A673 (cell line): ENCODE results near the gene CELF5. TPM values are rescaled to one million over a fixed set of nuclear protein-coding genes. Genes with fewer than 3 reads are reported as not detected.

Source experiments
- BruUV-seq: library from RNA; stranded (reverse); fragments of 400-500 nt; replicated peaks from 2 replicates; lab custom pipeline; 2021; lab: Mats Ljungman, UMichigan
- CTCF ChIA-PET: fragments of 300-600 bp; sonication (Branson Sonifier 250); formaldehyde crosslinking; loops from one replicate; lab custom pipeline; 2022; ENCODE audit warnings: antibody characterized with exemption; lab: Charles Lee
- POLR2A ChIA-PET: fragments of 300-600 bp; sonication (Branson Sonifier 250); formaldehyde crosslinking; loops from one replicate; lab custom pipeline; 2022; ENCODE audit warnings: antibody characterized with exemption; ENCODE audit not compliant: low non-redundant PET; lab: Charles Lee
- DNase-seq: peaks from one replicate; pipeline ENCODE4 v3.0.0-alpha.2; 2015; ENCODE audit warnings: low spot score
- H3K27ac ChIP-seq: fragments of 200-600 bp; sonication (generic); 2 replicates; pipeline ENCODE4 v1.5.1; 2016; ENCODE audit warnings: mixed run types, low read depth, mild to moderate bottlenecking, mixed read lengths, antibody characterized with exemption, low read length; ENCODE audit not compliant: poor library complexity, severe bottlenecking
- H3K27me3 ChIP-seq: fragments of 200-600 bp; sonication (generic); replicated peaks from 2 replicates; pipeline ENCODE4 v1.6.1; 2017; ENCODE audit warnings: mixed run types, low read depth, mild to moderate bottlenecking, mixed read lengths, antibody characterized with exemption, low read length; ENCODE audit not compliant: insufficient read depth, poor library complexity
- H3K36me3 ChIP-seq: fragments of 200-600 bp; sonication (generic); 2 replicates; pipeline ENCODE4 v1.6.1; 2016; ENCODE audit warnings: mixed run types, mild to moderate bottlenecking, mixed read lengths, antibody characterized with exemption, low read length; ENCODE audit not compliant: insufficient read depth, poor library complexity, severe bottlenecking
- H3K4me1 ChIP-seq: fragments of 200-600 bp; sonication (generic); 2 replicates; pipeline ENCODE4 v1.6.1; 2017; ENCODE audit warnings: mixed run types, mild to moderate bottlenecking, mixed read lengths, antibody characterized with exemption, low read length; ENCODE audit not compliant: insufficient read depth, poor library complexity, severe bottlenecking
- H3K4me3 ChIP-seq: fragments of 200-600 bp; sonication (generic); 2 replicates; pipeline ENCODE4 v1.5.1; 2016; ENCODE audit warnings: low read depth, mixed run types, mild to moderate bottlenecking, mixed read lengths, low read length; ENCODE audit not compliant: poor library complexity, severe bottlenecking
- H3K9me3 ChIP-seq: fragments of 200-600 bp; sonication (generic); 2 replicates; pipeline ENCODE4 v1.6.1; 2016; ENCODE audit warnings: mixed run types, low read depth, mild to moderate bottlenecking, mixed read lengths, antibody characterized with exemption, low read length; ENCODE audit not compliant: poor library complexity, severe bottlenecking
- EZH2 ChIP-seq: fragments of 200-600 bp; sonication (generic); IDR thresholded peaks from 2 replicates; pipeline ENCODE4 v1.6.1; 2017; ENCODE audit warnings: borderline replicate concordance, low read depth, mild to moderate bottlenecking, mixed read lengths, antibody characterized with exemption, low read length; ENCODE audit not compliant: poor library complexity, severe bottlenecking
- intact Hi-C: fragments of 100-400 bp; cut with micrococcal nuclease; formaldehyde crosslinking; loops from one replicate; pipeline ENCODE4 v1.10.0; 2022; ENCODE audit not compliant: unreplicated experiment
- total RNA-seq: library from RNA; stranded (reverse); gene quantifications from 2 replicates; pipeline ENCODE4 v1.2.3, GENCODE V29; 2021
- TF ChIP-seq, protein P1 (sequence below): fragments of 300-800, 200-600 bp; sonication (generic); conservative IDR thresholded peaks from 2 replicates; pipeline ENCODE4 v1.5.1; 2017; ENCODE audit warnings: low read depth, mild to moderate bottlenecking, antibody characterized with exemption, low read length, moderate library complexity, mixed read lengths

CELF5 gene
- total RNA-seq, 1 experiment from 2014 or later = 3.7 TPM

DNA sequence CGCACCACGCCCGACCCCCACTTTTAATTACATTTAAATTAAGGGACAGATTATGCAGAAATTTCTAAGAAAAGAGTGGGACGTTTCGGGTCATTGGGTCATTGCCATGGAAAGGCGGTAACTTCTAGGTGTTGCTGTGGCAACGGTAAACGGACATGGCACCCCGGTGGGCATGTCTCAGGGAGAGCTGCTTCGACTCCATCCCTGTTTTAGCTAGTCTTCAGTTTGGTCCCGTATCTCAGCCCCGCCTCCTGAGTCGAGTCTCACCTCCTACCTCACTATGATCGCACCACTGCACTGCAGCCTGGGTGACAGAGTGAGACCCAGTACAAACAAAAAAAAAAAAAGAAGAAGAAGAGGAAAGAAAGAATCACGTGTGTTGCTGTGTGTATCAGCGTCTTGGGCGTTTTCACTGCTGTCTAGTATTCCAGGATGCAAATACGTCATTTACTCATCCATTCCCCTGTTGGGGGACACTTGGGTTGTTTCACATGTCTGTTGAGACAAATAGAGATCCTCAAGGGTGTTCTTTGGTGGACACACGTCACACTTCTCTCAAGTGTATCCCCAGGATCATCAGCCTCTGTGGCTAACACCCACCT is 41.7 kb downstream of the CELF5 start:
- no peak overlapping the region for H3K4me3 ChIP-seq
- H3K36me3 ChIP-seq = no peaks in the 10 kb centered on the region
- TF ChIP-seq EZH2 = no peak
- TF ChIP-seq, protein P1, sequence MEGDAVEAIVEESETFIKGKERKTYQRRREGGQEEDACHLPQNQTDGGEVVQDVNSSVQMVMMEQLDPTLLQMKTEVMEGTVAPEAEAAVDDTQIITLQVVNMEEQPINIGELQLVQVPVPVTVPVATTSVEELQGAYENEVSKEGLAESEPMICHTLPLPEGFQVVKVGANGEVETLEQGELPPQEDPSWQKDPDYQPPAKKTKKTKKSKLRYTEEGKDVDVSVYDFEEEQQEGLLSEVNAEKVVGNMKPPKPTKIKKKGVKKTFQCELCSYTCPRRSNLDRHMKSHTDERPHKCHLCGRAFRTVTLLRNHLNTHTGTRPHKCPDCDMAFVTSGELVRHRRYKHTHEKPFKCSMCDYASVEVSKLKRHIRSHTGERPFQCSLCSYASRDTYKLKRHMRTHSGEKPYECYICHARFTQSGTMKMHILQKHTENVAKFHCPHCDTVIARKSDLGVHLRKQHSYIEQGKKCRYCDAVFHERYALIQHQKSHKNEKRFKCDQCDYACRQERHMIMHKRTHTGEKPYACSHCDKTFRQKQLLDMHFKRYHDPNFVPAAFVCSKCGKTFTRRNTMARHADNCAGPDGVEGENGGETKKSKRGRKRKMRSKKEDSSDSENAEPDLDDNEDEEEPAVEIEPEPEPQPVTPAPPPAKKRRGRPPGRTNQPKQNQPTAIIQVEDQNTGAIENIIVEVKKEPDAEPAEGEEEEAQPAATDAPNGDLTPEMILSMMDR = no peak
- peaks cover 17% of the 10 kb centered on the region for H3K27me3 ChIP-seq
- CTCF ChIA-PET = interaction anchor here (0.7 kb wide), 1 partner anchor 13 kb away, joined by 4 read pairs; no protein-coding TSS in a partner anchor
- no TSS peak for BruUV-seq
- intact Hi-C loops = no loop called here
- H3K9me3 ChIP-seq = no peaks in the 10 kb centered on the region
- POLR2A ChIA-PET = interaction anchor here (0.6 kb wide), 1 partner anchor 9 kb away, joined by 5 read pairs; no protein-coding TSS in a partner anchor
- peaks cover 15% of the 10 kb centered on the region for H3K4me1 ChIP-seq
- no peak overlapping the region for H3K27ac ChIP-seq
- no peak for DNase-seq

DNA sequence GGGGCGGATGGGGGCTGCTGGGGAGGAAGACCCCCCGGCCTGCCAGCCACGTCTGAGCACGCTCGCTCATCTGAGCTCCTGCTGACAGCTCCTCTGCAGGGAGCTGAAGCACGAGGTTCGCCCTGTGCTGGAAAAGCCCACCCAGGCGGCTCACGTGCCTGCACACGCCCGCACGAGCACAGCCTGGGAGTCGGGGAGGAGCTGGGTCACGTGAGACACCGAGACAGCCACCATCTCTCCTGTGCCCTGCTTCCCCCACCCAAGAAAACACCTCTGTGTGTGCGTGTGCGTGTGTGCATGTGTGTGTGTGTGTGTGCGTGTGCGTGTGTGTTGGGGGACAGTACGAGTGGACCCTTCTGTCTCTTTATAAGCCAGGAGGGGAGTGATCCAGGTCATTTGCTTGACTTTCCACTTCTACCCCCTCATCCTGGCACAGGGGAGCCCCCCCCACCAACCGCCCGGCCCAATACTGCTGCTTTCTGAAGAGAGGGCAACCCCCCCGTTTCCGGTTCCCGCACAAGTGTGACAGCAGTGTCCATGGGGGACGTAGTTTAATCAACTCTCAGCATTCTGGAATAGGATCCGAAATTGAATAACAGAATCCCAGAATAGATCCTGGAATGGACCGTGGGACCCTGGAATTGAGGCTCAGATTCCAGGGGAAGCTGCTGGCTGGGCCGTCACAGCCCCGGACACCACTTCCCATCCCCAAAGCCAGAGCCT is 42.5 kb downstream of the CELF5 start:
- intact Hi-C loops = no loop called here
- POLR2A ChIA-PET = interaction anchor here (0.6 kb wide), 1 partner anchor 9 kb away, joined by 5 read pairs; no protein-coding TSS in a partner anchor
- TF ChIP-seq EZH2 = no peak
- TF ChIP-seq, protein P1 = no peak
- H3K4me1 ChIP-seq = peaks cover 15% of the 10 kb centered on the region
- no peaks in the 10 kb centered on the region for H3K9me3 ChIP-seq
- no peak overlapping the region for H3K27ac ChIP-seq
- no peaks in the 10 kb centered on the region for H3K36me3 ChIP-seq
- BruUV-seq = no TSS peak
- H3K4me3 ChIP-seq = peak overlapping the region; percentile 6
- CTCF ChIA-PET = interaction anchor here (0.7 kb wide), 2 partner anchors 9 to 18 kb away, joined by 3 to 4 read pairs; no protein-coding TSS in a partner anchor
- peak; percentile 78 for DNase-seq
- peaks cover 17% of the 10 kb centered on the region for H3K27me3 ChIP-seq

DNA sequence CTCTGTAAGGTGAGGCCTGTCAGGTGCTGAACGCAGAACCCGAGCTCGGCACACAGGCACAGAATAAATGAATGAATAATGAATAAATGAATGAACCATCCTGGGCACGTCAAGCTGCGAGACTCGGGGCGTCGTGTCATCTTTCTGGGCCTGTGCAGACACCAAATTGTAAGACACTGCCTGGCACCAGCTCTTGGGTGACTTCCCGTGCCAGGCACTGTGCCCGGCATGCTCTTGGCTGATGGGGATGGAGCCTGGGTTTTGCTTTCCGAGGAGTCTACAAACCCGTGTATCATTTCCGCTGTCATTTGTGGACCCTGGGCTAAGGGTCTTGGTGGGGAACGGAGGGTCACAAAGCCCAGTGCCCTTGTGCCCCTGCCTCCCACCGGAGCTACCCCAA is 43.9 kb downstream of the CELF5 start:
- DNase-seq = no peak
- CTCF ChIA-PET = no interaction called here
- intact Hi-C loops = no loop called here
- POLR2A ChIA-PET = no interaction called here
- Histone ChIP-seq H3K27me3 (peaks cover 17% of the 10 kb centered on the region), H3K27ac (no peak overlapping the region), H3K36me3 (no peaks in the 10 kb centered on the region), H3K4me3 (no peak overlapping the region), H3K9me3 (no peaks in the 10 kb centered on the region), H3K4me1 (peaks cover 15% of the 10 kb centered on the region)
- BruUV-seq = no TSS peak
- TF ChIP-seq, protein P1 = no peak
- TF ChIP-seq EZH2 = no peak
